HepG2 (cell line): ENCODE data around the gene OSCP1. TPM values are rescaled to one million over a fixed set of nuclear protein-coding genes. Genes with fewer than 3 reads are reported as not detected.

Experiments used
- ASH2L ChIP-seq: fragments of 300-600, 200-600 bp; sonication (generic); IDR thresholded peaks from 2 replicates; pipeline ENCODE4 v1.7.0; 2017; ENCODE audit warnings: low read depth, mild to moderate bottlenecking, moderate library complexity, mixed read lengths, low read length; ENCODE audit not compliant: insufficient read length
- CBX5 ChIP-seq: sonication (generic); formaldehyde crosslinking; IDR thresholded peaks from 2 replicates; pipeline ENCODE4 v1.4.0; 2020; ENCODE audit warnings: missing genetic modification reagents, borderline replicate concordance
- EP300 ChIP-seq, 3 experiments: sonication (generic) in 1 of 3; formaldehyde crosslinking in 1 of 3; IDR thresholded peaks; 2 replicates each; pipeline versions ENCODE4 v1.5.1 to v1.6.1; 2011 to 2020; ENCODE audit warnings: low read depth in 2 of 3, low read length in 2 of 3, borderline replicate concordance in 1 of 3, improper control_type of control experiment in 1 of 3, mild to moderate bottlenecking in 1 of 3, missing genetic modification reagents in 1 of 3, moderate library complexity in 1 of 3
- FOXA3 ChIP-seq: IDR thresholded peaks from 2 replicates; pipeline ENCODE4 v1.6.1; 2016; ENCODE audit warnings: missing genetic modification reagents, missing compliant biosample characterization
- FOXP1 ChIP-seq, 2 experiments: fragments of 450-650 bp in 1 of 2; IDR thresholded peaks; 2 replicates each; pipeline ENCODE4 v1.6.1; 2017 to 2018; ENCODE audit warnings: antibody characterized with exemption in 1 of 2
- HDAC2 ChIP-seq: sonication (generic); formaldehyde crosslinking; IDR thresholded peaks from 2 replicates; pipeline ENCODE4 v1.4.0; 2020; ENCODE audit warnings: missing genetic modification reagents
- HIVEP1 ChIP-seq: sonication (generic); formaldehyde crosslinking; IDR thresholded peaks from 2 replicates; pipeline ENCODE4 v1.4.0; 2020; ENCODE audit warnings: mild to moderate bottlenecking, missing genetic modification reagents
- HMG20B ChIP-seq: conservative IDR thresholded peaks from 2 replicates; pipeline ENCODE4 v1.6.1; 2016; ENCODE audit warnings: missing genetic modification reagents, missing compliant biosample characterization
- HOXA3 ChIP-seq: sonication (generic); formaldehyde crosslinking; IDR thresholded peaks from 2 replicates; pipeline ENCODE4 v1.5.0; 2020; ENCODE audit warnings: missing genetic modification reagents
- JUND ChIP-seq: sonication (generic); formaldehyde crosslinking; IDR thresholded peaks from 2 replicates; pipeline ENCODE4 v1.8.0; 2022; ENCODE audit warnings: mild to moderate bottlenecking, missing genetic modification reagents
- KDM2A ChIP-seq: sonication (generic); formaldehyde crosslinking; IDR thresholded peaks from 2 replicates; pipeline ENCODE4 v1.4.0; 2020; ENCODE audit warnings: low read depth, missing genetic modification reagents, borderline replicate concordance
- MAFK ChIP-seq, 2 experiments: IDR thresholded peaks in 1 of 2; conservative IDR thresholded peaks in 1 of 2; 2 replicates each; pipeline ENCODE4 v1.6.1; 2011; ENCODE audit warnings: improper control_type of control experiment in 2 of 2, low read length in 2 of 2
- NAIF1 ChIP-seq: sonication (generic); formaldehyde crosslinking; IDR thresholded peaks from 2 replicates; pipeline ENCODE4 v1.5.0; 2020; ENCODE audit warnings: mild to moderate bottlenecking, missing genetic modification reagents, borderline replicate concordance
- PAX8 ChIP-seq: sonication (generic); formaldehyde crosslinking; IDR thresholded peaks from 2 replicates; pipeline ENCODE4 v1.8.0; 2022; ENCODE audit warnings: mild to moderate bottlenecking, missing genetic modification reagents, borderline replicate concordance
- PCBP1 ChIP-seq: fragments of 200-400 bp; formaldehyde crosslinking; IDR thresholded peaks from 2 replicates; pipeline ENCODE4 v1.6.1; 2017; ENCODE audit warnings: mild to moderate bottlenecking, low read depth, low read length, borderline replicate concordance
- RXRB ChIP-seq: IDR thresholded peaks from 2 replicates; pipeline ENCODE4 v1.6.1; 2016; ENCODE audit warnings: borderline replicate concordance, missing genetic modification reagents, missing compliant biosample characterization
- ZNF232 ChIP-seq: sonication (generic); formaldehyde crosslinking; IDR thresholded peaks from 2 replicates; pipeline ENCODE4 v1.4.0; 2020; ENCODE audit warnings: missing genetic modification reagents, borderline replicate concordance
- ZNF24 ChIP-seq: fragments of 450-650 bp; IDR thresholded peaks from 2 replicates; pipeline ENCODE4 v1.6.1; 2017; ENCODE audit warnings: antibody characterized with exemption, mild to moderate bottlenecking
- ZNF337 ChIP-seq: sonication (generic); formaldehyde crosslinking; IDR thresholded peaks from 2 replicates; pipeline ENCODE4 v1.5.1; 2020; ENCODE audit warnings: missing genetic modification reagents, low read depth, mild to moderate bottlenecking, borderline replicate concordance
- ZNF543 ChIP-seq: sonication (generic); formaldehyde crosslinking; IDR thresholded peaks from 2 replicates; pipeline ENCODE4 v1.4.0; 2020; ENCODE audit warnings: mild to moderate bottlenecking, missing genetic modification reagents
- ZNF605 ChIP-seq: sonication (generic); formaldehyde crosslinking; IDR thresholded peaks from 2 replicates; pipeline ENCODE4 v1.8.0; 2022; ENCODE audit warnings: mild to moderate bottlenecking, missing genetic modification reagents
- ZNF737 ChIP-seq: sonication (generic); formaldehyde crosslinking; IDR thresholded peaks from 2 replicates; pipeline ENCODE4 v1.5.0; 2020; ENCODE audit warnings: missing genetic modification reagents, mild to moderate bottlenecking, borderline replicate concordance
- ZNF766 ChIP-seq: sonication (generic); formaldehyde crosslinking; IDR thresholded peaks from 2 replicates; pipeline ENCODE4 v1.5.0; 2020; ENCODE audit warnings: missing genetic modification reagents, borderline replicate concordance
- ZNF777 ChIP-seq: sonication (generic); formaldehyde crosslinking; IDR thresholded peaks from 2 replicates; pipeline ENCODE4 v1.4.0; 2020; ENCODE audit warnings: missing genetic modification reagents
- ZZZ3 ChIP-seq: sonication (generic); formaldehyde crosslinking; IDR thresholded peaks from 2 replicates; pipeline ENCODE4 v1.4.0; 2020; ENCODE audit warnings: missing genetic modification reagents, mild to moderate bottlenecking, borderline replicate concordance
- polyA plus RNA-seq, 8 experiments: library from polyadenylated mRNA; depleted of rRNA in 3 of 8; stranded (reverse) in 7 of 8; unstranded in 1 of 8; fragments of >200 nt; fragmentation: Illumina TruSeq in 4 of 8; extraction: Trizol in 4 of 8; gene quantifications; 2 replicates each; pipeline versions ENCODE4 v1.2.1 to v1.2.3, GENCODE V29; 2011 to 2016; ENCODE audit warnings: low read depth in 4 of 8, missing spikeins in 1 of 8, mixed read lengths in 1 of 8; ENCODE audit not compliant: insufficient read depth in 1 of 8
- total RNA-seq, 5 experiments: library from RNA; depleted of rRNA; stranded (reverse); fragments of >200 nt; fragmentation: Illumina TruSeq; extraction: Trizol; gene quantifications; 2 replicates each; pipeline ENCODE4 v1.2.3, GENCODE V29; 2016; ENCODE audit warnings: low read depth in 1 of 5
- TF ChIP-seq, protein P1 (sequence below): IDR thresholded peaks from 2 replicates; pipeline ENCODE4 v1.6.1; 2016; ENCODE audit warnings: mild to moderate bottlenecking, missing biosample characterization, missing genetic modification reagents
- TF ChIP-seq, protein P2 (sequence below): IDR thresholded peaks from 2 replicates; pipeline ENCODE4 v1.6.1; 2016; ENCODE audit warnings: low read depth

Gene OSCP1
- total and polyA plus RNA-seq, 2 of the 13 experiments (the other 11 are each of a cell fraction or from before 2014, with no cell fraction given), result 0.60 to 0.84 TPM

GRCh38 chr1:36386265-36387140 lies 63.7 kb downstream of the OSCP1 start (continued):
- TF ChIP-seq ZNF737 (CRISPR knock-in tag) (no peak; the same call in 1 of the 2 replicates), ZNF337 (CRISPR knock-in tag) (no peak), RXRB (CRISPR knock-in tag) (peak; percentile 79), ZNF543 (CRISPR knock-in tag) (peak; percentile 46; the same call in 1 of the 2 replicates), JUND (CRISPR knock-in tag) (peak; percentile 95), FOXP1 (IDR thresholded peaks at IDR 0.05) (no peak), FOXP1 (CRISPR knock-in tag; IDR thresholded peaks at IDR 0.05) (no peak), ZNF766 (no peak), ZZZ3 (0 out of 2 replicates have a peak, but pooled peaks have one; percentile 70), PAX8 (CRISPR knock-in tag) (0 out of 2 replicates have a peak, but pooled peaks have one; percentile 73), KDM2A (CRISPR knock-in tag) (peak; percentile 76), HDAC2 (peak; percentile 25; the same call in 1 of the 2 replicates), ZNF777 (no peak), ZNF605 (peak; percentile 64; the same call in 1 of the 2 replicates), MAFK (conservative IDR thresholded peaks at IDR 0.05 in 1 of 2, IDR thresholded peaks at IDR 0.05 in 1 of 2; ENCODE audit: low read length in 2 of 2) (peak; percentile 27 to 43; a peak in 2 of 4 replicates), HMG20B (no peak; the same call in 1 of the 2 replicates), ASH2L (peak; percentile 68), HOXA3 (CRISPR knock-in tag) (no peak; the same call in 1 of the 2 replicates), ZNF24 (no peak), HIVEP1 (CRISPR knock-in tag) (peak; percentile 57; the same call in 1 of the 2 replicates), PCBP1 (no peak), ZNF232 (CRISPR knock-in tag) (peak; percentile 32; the same call in 1 of the 2 replicates), CBX5 (CRISPR knock-in tag) (peak; percentile 77; the same call in 1 of the 2 replicates), FOXA3 (CRISPR knock-in tag) (peak; percentile 24; the same call in 1 of the 2 replicates), NAIF1 (CRISPR knock-in tag) (0 out of 2 replicates have a peak, but pooled peaks have one; percentile 41), EP300 (IDR thresholded peaks at IDR 0.05; ENCODE audit: low read depth in 2 of 2, low read length in 2 of 2) (peak; percentile 73 to 82; a peak in 3 of 4 replicates), EP300 (CRISPR knock-in tag; IDR thresholded peaks at IDR 0.05; ENCODE audit: borderline replicate concordance) (peak; percentile 90)
- TF ChIP-seq, protein P1, sequence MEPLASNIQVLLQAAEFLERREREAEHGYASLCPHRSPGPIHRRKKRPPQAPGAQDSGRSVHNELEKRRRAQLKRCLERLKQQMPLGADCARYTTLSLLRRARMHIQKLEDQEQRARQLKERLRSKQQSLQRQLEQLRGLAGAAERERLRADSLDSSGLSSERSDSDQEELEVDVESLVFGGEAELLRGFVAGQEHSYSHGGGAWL (CRISPR knock-in tag), result peak; percentile 21; the same call in 1 of the 2 replicates
- TF ChIP-seq, protein P2, sequence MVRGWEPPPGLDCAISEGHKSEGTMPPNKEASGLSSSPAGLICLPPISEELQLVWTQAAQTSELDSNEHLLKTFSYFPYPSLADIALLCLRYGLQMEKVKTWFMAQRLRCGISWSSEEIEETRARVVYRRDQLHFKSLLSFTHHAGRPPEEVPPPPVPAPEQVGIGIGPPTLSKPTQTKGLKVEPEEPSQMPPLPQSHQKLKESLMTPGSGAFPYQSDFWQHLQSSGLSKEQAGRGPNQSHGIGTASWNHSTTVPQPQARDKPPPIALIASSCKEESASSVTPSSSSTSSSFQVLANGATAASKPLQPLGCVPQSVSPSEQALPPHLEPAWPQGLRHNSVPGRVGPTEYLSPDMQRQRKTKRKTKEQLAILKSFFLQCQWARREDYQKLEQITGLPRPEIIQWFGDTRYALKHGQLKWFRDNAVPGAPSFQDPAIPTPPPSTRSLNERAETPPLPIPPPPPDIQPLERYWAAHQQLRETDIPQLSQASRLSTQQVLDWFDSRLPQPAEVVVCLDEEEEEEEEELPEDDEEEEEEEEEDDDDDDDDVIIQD (CRISPR knock-in tag), result peak; percentile 34; the same call in 1 of the 2 replicates
